HFF-Myc (cell line): ENCODE data around the gene PPY.

ENCODE experiments used
- DNase-seq: peaks from one replicate; pipeline ENCODE4 v3.0.0-alpha.2; 2011; ENCODE audit warnings: low read depth; ENCODE audit errors: extremely low read depth
- H3K4me3 ChIP-seq: replicated peaks from 2 replicates; pipeline ENCODE4 v1.5.1; 2011; ENCODE audit warnings: low read depth, mild to moderate bottlenecking, control low read depth, low read length
- CTCF ChIP-seq: IDR thresholded peaks from 2 replicates; pipeline ENCODE4 v1.5.1; 2012; ENCODE audit warnings: mild to moderate bottlenecking, low read depth, low read length, control low read depth; ENCODE audit errors: missing control alignments

PPY gene

GRCh38 chr17:43942051-43942685 is at the start of gene PPY:
TSS of gene PPY (minus strand) at chr17:43942476. CDS start at chr17:43941654, 822 bp downstream.
- DNase-seq, result no peak
- H3K4me3 ChIP-seq, result no peak within 1 kb of the TSS
- no peak for TF ChIP-seq CTCF

- no peak for TF ChIP-seq CTCF
- DNase-seq, result no peak
- H3K4me3 ChIP-seq, result no peak overlapping the region
Observed at GRCh38 chr17:43988301-43988700, 46.0 kb upstream of the PPY start.

- TF ChIP-seq CTCF, result no peak
- H3K4me3 ChIP-seq, result no peak overlapping the region
- no peak for DNase-seq
Observed at GRCh38 chr17:43987131-43988021, 45.1 kb upstream of the PPY start.

- DNase-seq, result no peak
- H3K4me3 ChIP-seq, result no peak overlapping the region
- no peak for TF ChIP-seq CTCF
Observed at GRCh38 chr17:43986225-43986981, 44.1 kb upstream of the PPY start.

- no peak for TF ChIP-seq CTCF
- H3K4me3 ChIP-seq, result peak overlapping the region; percentile 38; the same call in 1 of the 2 replicates
- no peak for DNase-seq
Observed at GRCh38 chr17:43984521-43984920, 42.2 kb upstream of the PPY start.

- H3K4me3 ChIP-seq, result peak overlapping the region; percentile 38
- no peak for DNase-seq
- TF ChIP-seq CTCF, result peak; percentile 40
Observed at GRCh38 chr17:43983515-43984411, 41.5 kb upstream of the PPY start.
